ENCODE data around the gene OSBPL5. TPM values are rescaled to one million over a fixed set of nuclear protein-coding genes. Genes with fewer than 3 reads are reported as not detected.

The OSBPL5 gene
- total RNA-seq, 2 experiments from 2014 or later = 0.63 to 2.7 TPM

GRCh38 chr11:3088806-3089205 is 76.3 kb downstream of the OSBPL5 start:
- H4K20me1 ChIP-seq (ENCODE audit: insufficient read depth, low read length) = no peaks in the 10 kb centered on the region
- no peak overlapping the region for H2AFZ ChIP-seq (ENCODE audit: low read length)
- ChIA-PET POLR2A (no interaction called here), CTCF (ENCODE audit: unreplicated experiment) (interaction anchor here (0.6 kb wide), 1 partner anchor 43 kb away, joined by 3 read pairs; no protein-coding TSS in a partner anchor)
- no peaks in the 10 kb centered on the region for H3K36me3 ChIP-seq (ENCODE audit: insufficient read depth, low read length)
- BruUV-seq (replicated peaks) = no TSS peak
- no peaks in the 10 kb centered on the region for H3K4me1 ChIP-seq (ENCODE audit: insufficient read depth, low read length, poor library complexity, severe bottlenecking)
- TF ChIP-seq CTCF (conservative IDR thresholded peaks at IDR 0.05; ENCODE audit: low read length) (no peak), EZH2phosphoT487 (IDR thresholded peaks at IDR 0.05; ENCODE audit: borderline replicate concordance, low read depth, low read length) (no peak)
- H3K9me2 ChIP-seq (ENCODE audit: insufficient read depth, low read length) = no peaks in the 10 kb centered on the region
- H3K79me2 ChIP-seq (ENCODE audit: insufficient read depth, low read depth, low read length) = no peaks in the 10 kb centered on the region
- no peak for DNase-seq (ENCODE audit: low spot score)
- intact Hi-C loops (cut with micrococcal nuclease; ENCODE audit: unreplicated experiment) = no loop called here
- no peaks in the 10 kb centered on the region for H3K9me3 ChIP-seq (ENCODE audit: low read length)
- H3K4me3 ChIP-seq (ENCODE audit: low read depth, low read length, poor library complexity, severe bottlenecking) = no peak overlapping the region
- no peak overlapping the region for H3K4me2 ChIP-seq (ENCODE audit: low read length)
- no peak overlapping the region for H3K27ac ChIP-seq (ENCODE audit: low read depth, low read length, poor library complexity, severe bottlenecking)

GRCh38 chr11:3087821-3088800 is 77.0 kb downstream of the OSBPL5 start:
- Histone ChIP-seq H3K4me2 (ENCODE audit: low read length) (no peak overlapping the region), H3K27ac (ENCODE audit: low read depth, low read length, poor library complexity, severe bottlenecking) (no peak overlapping the region), H2AFZ (ENCODE audit: low read length) (no peak overlapping the region), H3K9me2 (ENCODE audit: insufficient read depth, low read length) (no peaks in the 10 kb centered on the region), H3K9me3 (ENCODE audit: low read length) (no peaks in the 10 kb centered on the region), H3K4me1 (ENCODE audit: insufficient read depth, low read length, poor library complexity, severe bottlenecking) (no peaks in the 10 kb centered on the region), H4K20me1 (ENCODE audit: insufficient read depth, low read length) (no peaks in the 10 kb centered on the region), H3K4me3 (ENCODE audit: low read depth, low read length, poor library complexity, severe bottlenecking) (no peak overlapping the region), H3K36me3 (ENCODE audit: insufficient read depth, low read length) (no peaks in the 10 kb centered on the region), H3K79me2 (ENCODE audit: insufficient read depth, low read depth, low read length) (no peaks in the 10 kb centered on the region)
- no peak for TF ChIP-seq CTCF (conservative IDR thresholded peaks at IDR 0.05; ENCODE audit: low read length)
- TF ChIP-seq EZH2phosphoT487 (IDR thresholded peaks at IDR 0.05; ENCODE audit: borderline replicate concordance, low read depth, low read length) = no peak
- POLR2A ChIA-PET = no interaction called here
- BruUV-seq (replicated peaks) = no TSS peak
- CTCF ChIA-PET (ENCODE audit: unreplicated experiment) = no interaction called here
- intact Hi-C loops (cut with micrococcal nuclease; ENCODE audit: unreplicated experiment) = no loop called here
- DNase-seq (ENCODE audit: low spot score) = no peak

GRCh38 chr11:3087373-3087772 is 77.7 kb downstream of the OSBPL5 start:
- ChIA-PET CTCF (ENCODE audit: unreplicated experiment) (no interaction called here), POLR2A (no interaction called here)
- Histone ChIP-seq H3K79me2 (ENCODE audit: insufficient read depth, low read depth, low read length) (no peaks in the 10 kb centered on the region), H3K9me2 (ENCODE audit: insufficient read depth, low read length) (no peaks in the 10 kb centered on the region), H4K20me1 (ENCODE audit: insufficient read depth, low read length) (no peaks in the 10 kb centered on the region), H3K4me1 (ENCODE audit: insufficient read depth, low read length, poor library complexity, severe bottlenecking) (no peaks in the 10 kb centered on the region), H3K36me3 (ENCODE audit: insufficient read depth, low read length) (no peaks in the 10 kb centered on the region), H3K27ac (ENCODE audit: low read depth, low read length, poor library complexity, severe bottlenecking) (no peak overlapping the region), H3K4me2 (ENCODE audit: low read length) (no peak overlapping the region), H3K4me3 (ENCODE audit: low read depth, low read length, poor library complexity, severe bottlenecking) (no peak overlapping the region), H3K9me3 (ENCODE audit: low read length) (no peaks in the 10 kb centered on the region), H2AFZ (ENCODE audit: low read length) (no peak overlapping the region)
- intact Hi-C loops (cut with micrococcal nuclease; ENCODE audit: unreplicated experiment) = no loop called here
- TF ChIP-seq CTCF (conservative IDR thresholded peaks at IDR 0.05; ENCODE audit: low read length) (no peak), EZH2phosphoT487 (IDR thresholded peaks at IDR 0.05; ENCODE audit: borderline replicate concordance, low read depth, low read length) (no peak)
- no TSS peak for BruUV-seq (replicated peaks)
- no peak for DNase-seq (ENCODE audit: low spot score)

Measured in OCI-LY7 (cell line).